Neural cell (in vitro differentiated cells): ENCODE results near the gene NTRK2. TPM values are rescaled to one million over a fixed set of nuclear protein-coding genes. Genes with fewer than 3 reads are reported as not detected.

Experiments
- H2AFZ ChIP-seq: fragments of 200-600, 300-800 bp; sonication (generic), shearing (Covaris generic); 2 replicates; pipeline ENCODE4 v1.6.0; 2014; ENCODE audit warnings: low read depth, mild to moderate bottlenecking, antibody characterized with exemption, low read length, moderate library complexity
- H3F3A ChIP-seq: fragments of 200-600 bp; shearing (Covaris generic); 2 replicates; pipeline ENCODE4 v1.6.1; 2016; ENCODE audit warnings: mild to moderate bottlenecking, moderate library complexity, mixed read lengths, antibody characterized with exemption, low read length; ENCODE audit not compliant: insufficient read depth, poor library complexity, severe bottlenecking
- H3K27ac ChIP-seq: fragments of 200-600, 300-800 bp; sonication (generic), shearing (Covaris generic); 2 replicates; pipeline ENCODE4 v1.5.1; 2014; ENCODE audit warnings: mild to moderate bottlenecking, low read length, moderate library complexity
- H3K27me3 ChIP-seq: fragments of 300-800, 200-600 bp; sonication (generic), shearing (Covaris generic); 2 replicates; pipeline ENCODE4 v1.6.0; 2014; ENCODE audit warnings: mild to moderate bottlenecking, low read depth, low read length, moderate library complexity; ENCODE audit not compliant: insufficient read depth
- H3K36me3 ChIP-seq: fragments of 300-800, 200-600 bp; sonication (generic), shearing (Covaris generic); 2 replicates; pipeline ENCODE4 v1.5.1; 2014; ENCODE audit warnings: mild to moderate bottlenecking, antibody characterized with exemption, low read length, moderate library complexity; ENCODE audit not compliant: insufficient read depth
- H3K4me2 ChIP-seq: fragments of 300-800, 200-600 bp; sonication (generic), shearing (Covaris generic); 2 replicates; pipeline ENCODE4 v1.6.0; 2014; ENCODE audit warnings: mild to moderate bottlenecking, low read length
- H3K4me3 ChIP-seq: fragments of 300-800, 200-600 bp; sonication (generic), shearing (Covaris generic); 2 replicates; pipeline ENCODE4 v1.5.1; 2014; ENCODE audit warnings: mild to moderate bottlenecking, low read length, moderate library complexity
- H3K79me2 ChIP-seq: fragments of 200-600 bp; shearing (Covaris generic); replicated peaks from 2 replicates; pipeline ENCODE4 v1.6.0; 2014; ENCODE audit warnings: mild to moderate bottlenecking, low read length, moderate library complexity; ENCODE audit not compliant: insufficient read depth
- H3K9ac ChIP-seq: fragments of 300-800, 200-600 bp; sonication (generic), shearing (Covaris generic); 2 replicates; pipeline ENCODE4 v1.6.1; 2016; ENCODE audit warnings: mild to moderate bottlenecking, low read length, mixed read lengths
- H3K9me2 ChIP-seq: fragments of 200-600 bp; shearing (Covaris generic); 2 replicates; pipeline ENCODE4 v1.6.1; 2016; ENCODE audit warnings: mild to moderate bottlenecking, low read length, mixed read lengths; ENCODE audit not compliant: insufficient read depth
- H3K9me3 ChIP-seq: fragments of 200-600, 300-800 bp; sonication (generic), shearing (Covaris generic); 2 replicates; pipeline ENCODE4 v1.6.1; 2016; ENCODE audit warnings: mild to moderate bottlenecking, mixed run types, low read length, moderate library complexity, mixed read lengths
- H4K20me1 ChIP-seq: fragments of 200-600 bp; shearing (Covaris generic); 2 replicates; pipeline ENCODE4 v1.6.1; 2016; ENCODE audit warnings: mild to moderate bottlenecking, mixed run types; ENCODE audit not compliant: insufficient read depth
- EP300 ChIP-seq: fragments of 450-650 bp; conservative IDR thresholded peaks from 2 replicates; pipeline ENCODE4 v1.6.1; 2014; ENCODE audit warnings: antibody characterized with exemption, mild to moderate bottlenecking, moderate library complexity; ENCODE audit not compliant: poor library complexity, severe bottlenecking
- EZH2 ChIP-seq: fragments of 200-600, 300-800 bp; shearing (Covaris generic), sonication (generic); IDR thresholded peaks from 2 replicates; pipeline ENCODE4 v1.6.1; 2014; ENCODE audit warnings: antibody characterized with exemption, low read length, borderline replicate concordance, mild to moderate bottlenecking; ENCODE audit not compliant: insufficient read depth, poor library complexity, severe bottlenecking
- MXI1 ChIP-seq: fragments of 450-650 bp; conservative IDR thresholded peaks from 2 replicates; pipeline ENCODE4 v1.6.1; 2014; ENCODE audit warnings: antibody characterized with exemption, mild to moderate bottlenecking; ENCODE audit not compliant: poor library complexity, severe bottlenecking
- POLR2AphosphoS5 ChIP-seq: IDR thresholded peaks from 2 replicates; pipeline ENCODE4 v1.6.1; 2012
- RAD21 ChIP-seq: fragments of 450-650 bp; conservative IDR thresholded peaks from 2 replicates; pipeline ENCODE4 v1.6.1; 2014; ENCODE audit warnings: antibody characterized with exemption, mild to moderate bottlenecking, moderate library complexity
- SMC3 ChIP-seq: fragments of 450-650 bp; conservative IDR thresholded peaks from 2 replicates; pipeline ENCODE4 v1.6.1; 2014; ENCODE audit warnings: antibody characterized with exemption, mild to moderate bottlenecking, moderate library complexity; ENCODE audit not compliant: poor library complexity
- TAF1 ChIP-seq: IDR thresholded peaks from 2 replicates; pipeline ENCODE4 v1.6.1; 2012; ENCODE audit warnings: low read depth
- polyA plus RNA-seq: library from polyadenylated mRNA; depleted of rRNA; stranded (reverse); fragments of >200 nt; gene quantifications from 2 replicates; pipeline ENCODE4 v1.2.3, GENCODE V29; 2014
- TF ChIP-seq, protein P1 (sequence below): IDR thresholded peaks from 2 replicates; pipeline ENCODE4 v1.6.1; 2012; ENCODE audit warnings: borderline replicate concordance
- TF ChIP-seq, protein P2 (sequence below): fragments of 450-650 bp; IDR thresholded peaks from 2 replicates; pipeline ENCODE4 v1.5.1; 2014; ENCODE audit warnings: antibody characterized with exemption, mild to moderate bottlenecking, moderate library complexity; ENCODE audit not compliant: poor library complexity, severe bottlenecking

The NTRK2 gene
- polyA plus RNA-seq, 1 donor from 2014 or later: 14.2 TPM

DNA sequence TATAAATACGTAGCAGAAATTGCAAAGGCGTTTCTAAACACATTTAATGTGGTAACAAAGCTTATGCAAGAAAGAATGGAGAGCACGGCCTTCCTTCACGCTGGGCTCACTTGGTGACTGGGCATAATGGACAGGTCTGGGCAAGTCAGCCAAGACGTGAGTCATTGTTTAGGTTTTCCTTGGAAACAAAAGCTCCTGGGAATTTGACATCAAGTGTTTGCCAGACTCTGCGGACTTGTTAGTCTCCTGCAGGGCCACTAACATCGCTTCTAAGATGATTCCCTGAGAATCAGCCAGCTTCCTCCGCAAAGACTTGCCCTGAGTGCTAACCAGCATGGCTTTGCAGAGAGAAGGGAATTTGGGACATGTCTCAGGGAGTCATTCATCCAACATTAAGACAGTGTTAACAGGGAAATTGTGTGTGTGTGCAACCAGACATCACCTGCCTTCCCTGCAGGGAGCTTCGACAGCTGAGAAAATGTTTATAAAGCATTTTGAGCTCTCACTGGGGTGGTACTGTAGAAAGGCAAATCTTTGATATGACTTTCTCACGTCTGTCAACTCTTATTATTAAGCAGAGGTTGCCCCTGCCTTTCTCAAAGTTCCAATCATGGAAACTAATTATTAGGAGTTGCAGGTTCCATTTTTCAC, 182.5 kb downstream of the NTRK2 start:
- Histone ChIP-seq H3K36me3 (no peaks in the 10 kb centered on the region), H3K27ac (no peak overlapping the region), H3K27me3 (peaks cover 4% of the 10 kb centered on the region), H3K9me2 (no peaks in the 10 kb centered on the region), H3K79me2 (no peaks in the 10 kb centered on the region), H3K4me2 (no peak overlapping the region), H4K20me1 (no peaks in the 10 kb centered on the region), H2AFZ (no peak overlapping the region), H3K9me3 (no peaks in the 10 kb centered on the region), H3K9ac (no peak overlapping the region), H3F3A (no peaks in the 10 kb centered on the region), H3K4me3 (no peak overlapping the region)
- TF ChIP-seq MXI1 (no peak), RAD21 (no peak), TAF1 (no peak), POLR2AphosphoS5 (peak; percentile 51), SMC3 (no peak), EP300 (peak; percentile 27), EZH2 (no peak)
- TF ChIP-seq, protein P1, sequence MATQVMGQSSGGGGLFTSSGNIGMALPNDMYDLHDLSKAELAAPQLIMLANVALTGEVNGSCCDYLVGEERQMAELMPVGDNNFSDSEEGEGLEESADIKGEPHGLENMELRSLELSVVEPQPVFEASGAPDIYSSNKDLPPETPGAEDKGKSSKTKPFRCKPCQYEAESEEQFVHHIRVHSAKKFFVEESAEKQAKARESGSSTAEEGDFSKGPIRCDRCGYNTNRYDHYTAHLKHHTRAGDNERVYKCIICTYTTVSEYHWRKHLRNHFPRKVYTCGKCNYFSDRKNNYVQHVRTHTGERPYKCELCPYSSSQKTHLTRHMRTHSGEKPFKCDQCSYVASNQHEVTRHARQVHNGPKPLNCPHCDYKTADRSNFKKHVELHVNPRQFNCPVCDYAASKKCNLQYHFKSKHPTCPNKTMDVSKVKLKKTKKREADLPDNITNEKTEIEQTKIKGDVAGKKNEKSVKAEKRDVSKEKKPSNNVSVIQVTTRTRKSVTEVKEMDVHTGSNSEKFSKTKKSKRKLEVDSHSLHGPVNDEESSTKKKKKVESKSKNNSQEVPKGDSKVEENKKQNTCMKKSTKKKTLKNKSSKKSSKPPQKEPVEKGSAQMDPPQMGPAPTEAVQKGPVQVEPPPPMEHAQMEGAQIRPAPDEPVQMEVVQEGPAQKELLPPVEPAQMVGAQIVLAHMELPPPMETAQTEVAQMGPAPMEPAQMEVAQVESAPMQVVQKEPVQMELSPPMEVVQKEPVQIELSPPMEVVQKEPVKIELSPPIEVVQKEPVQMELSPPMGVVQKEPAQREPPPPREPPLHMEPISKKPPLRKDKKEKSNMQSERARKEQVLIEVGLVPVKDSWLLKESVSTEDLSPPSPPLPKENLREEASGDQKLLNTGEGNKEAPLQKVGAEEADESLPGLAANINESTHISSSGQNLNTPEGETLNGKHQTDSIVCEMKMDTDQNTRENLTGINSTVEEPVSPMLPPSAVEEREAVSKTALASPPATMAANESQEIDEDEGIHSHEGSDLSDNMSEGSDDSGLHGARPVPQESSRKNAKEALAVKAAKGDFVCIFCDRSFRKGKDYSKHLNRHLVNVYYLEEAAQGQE: peak; percentile 57
- TF ChIP-seq, protein P2, sequence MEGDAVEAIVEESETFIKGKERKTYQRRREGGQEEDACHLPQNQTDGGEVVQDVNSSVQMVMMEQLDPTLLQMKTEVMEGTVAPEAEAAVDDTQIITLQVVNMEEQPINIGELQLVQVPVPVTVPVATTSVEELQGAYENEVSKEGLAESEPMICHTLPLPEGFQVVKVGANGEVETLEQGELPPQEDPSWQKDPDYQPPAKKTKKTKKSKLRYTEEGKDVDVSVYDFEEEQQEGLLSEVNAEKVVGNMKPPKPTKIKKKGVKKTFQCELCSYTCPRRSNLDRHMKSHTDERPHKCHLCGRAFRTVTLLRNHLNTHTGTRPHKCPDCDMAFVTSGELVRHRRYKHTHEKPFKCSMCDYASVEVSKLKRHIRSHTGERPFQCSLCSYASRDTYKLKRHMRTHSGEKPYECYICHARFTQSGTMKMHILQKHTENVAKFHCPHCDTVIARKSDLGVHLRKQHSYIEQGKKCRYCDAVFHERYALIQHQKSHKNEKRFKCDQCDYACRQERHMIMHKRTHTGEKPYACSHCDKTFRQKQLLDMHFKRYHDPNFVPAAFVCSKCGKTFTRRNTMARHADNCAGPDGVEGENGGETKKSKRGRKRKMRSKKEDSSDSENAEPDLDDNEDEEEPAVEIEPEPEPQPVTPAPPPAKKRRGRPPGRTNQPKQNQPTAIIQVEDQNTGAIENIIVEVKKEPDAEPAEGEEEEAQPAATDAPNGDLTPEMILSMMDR: no peak

DNA sequence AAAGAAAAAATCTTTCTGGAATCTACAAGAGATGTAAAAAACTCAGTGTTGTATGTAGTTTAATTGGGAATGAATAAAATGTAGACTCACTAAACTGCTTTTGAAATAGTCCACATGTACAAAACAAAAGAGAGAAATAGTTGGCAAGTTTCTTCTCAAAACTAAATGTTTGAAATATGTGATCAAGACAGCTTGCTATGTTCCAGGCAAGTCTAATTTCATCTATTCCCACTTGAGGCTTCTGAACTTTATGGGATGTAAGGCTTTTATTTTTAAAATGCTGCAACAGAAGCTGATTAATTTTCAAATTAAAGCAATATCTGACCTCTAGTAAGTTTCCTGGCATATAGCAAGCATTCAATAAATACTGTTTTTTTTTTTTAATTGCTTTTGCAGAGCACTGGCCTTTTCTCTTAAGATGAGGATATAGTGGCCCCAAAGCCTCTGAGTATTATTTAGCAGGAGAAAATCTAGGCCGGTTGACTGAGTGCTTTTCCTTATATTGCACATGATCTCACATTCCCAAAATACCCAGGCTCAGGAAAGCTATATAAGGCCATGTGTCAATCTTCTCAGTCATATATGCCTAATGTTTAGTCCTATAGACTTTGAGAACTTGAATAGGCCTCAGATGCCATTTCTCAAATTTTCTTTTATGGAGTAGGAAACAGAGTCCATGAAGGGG, 183.2 kb downstream of the NTRK2 start:
- Histone ChIP-seq H3K9ac (no peak overlapping the region), H4K20me1 (no peaks in the 10 kb centered on the region), H3K4me3 (no peak overlapping the region), H3F3A (no peaks in the 10 kb centered on the region), H3K79me2 (no peaks in the 10 kb centered on the region), H3K27ac (no peak overlapping the region), H3K9me3 (no peaks in the 10 kb centered on the region), H3K4me2 (no peak overlapping the region), H3K27me3 (peaks cover 4% of the 10 kb centered on the region), H3K9me2 (no peaks in the 10 kb centered on the region), H3K36me3 (no peaks in the 10 kb centered on the region), H2AFZ (no peak overlapping the region)
- no peak for TF ChIP-seq EZH2
- no peak for TF ChIP-seq RAD21
- TF ChIP-seq EP300: no peak
- TF ChIP-seq MXI1: no peak
- TF ChIP-seq, protein P1: no peak
- no peak for TF ChIP-seq POLR2AphosphoS5
- TF ChIP-seq, protein P2: no peak
- TF ChIP-seq TAF1: no peak
- no peak for TF ChIP-seq SMC3
